Transverse colon (tissue), 4 donors: ENCODE measurements around the gene RNF144B. TPM values are rescaled to one million over a fixed set of nuclear protein-coding genes. Genes with fewer than 3 reads are reported as not detected.
"Not testable (repeated sequence)": the region's sequence is repeated elsewhere in the genome, so short reads cannot be mapped to it uniquely, and the experiment has no call there.

Source experiments
- DNase-seq: peaks from one replicate; pipeline ENCODE4 v3.0.0-alpha.2; 2019
- H3K27ac ChIP-seq, 4 donors: fragments of 200-600 bp; sonication (generic); 2 replicates each; pipeline ENCODE4 v1.5.1; 2016 to 2018; ENCODE audit warnings: inconsistent platforms in 4 of 4
- H3K27me3 ChIP-seq: fragments of 200-600 bp; sonication (generic); 2 replicates; pipeline ENCODE4 v1.5.1; 2017; ENCODE audit warnings: inconsistent platforms
- H3K36me3 ChIP-seq, 4 donors: fragments of 200-600 bp; sonication (generic); 2 replicates each; pipeline ENCODE4 v1.5.1; 2017 to 2019; ENCODE audit warnings: inconsistent platforms in 4 of 4
- H3K4me1 ChIP-seq, 4 donors: fragments of 200-600 bp; sonication (generic); 2 replicates each; pipeline ENCODE4 v1.5.1; 2017 to 2020; ENCODE audit warnings: inconsistent platforms in 4 of 4
- H3K4me3 ChIP-seq, 4 donors: fragments of 200-600 bp; sonication (generic); 1 replicate in 1 of 4; 2 replicates in 3 of 4; pipeline versions ENCODE4 v1.5.1 to v1.6.1; 2017 to 2019; ENCODE audit warnings: inconsistent platforms in 4 of 4
- H3K9me3 ChIP-seq, 2 donors: fragments of 200-600 bp; sonication (generic); 2 replicates each; pipeline ENCODE4 v1.5.1; 2017 to 2019; ENCODE audit warnings: inconsistent platforms in 2 of 2
- EP300 ChIP-seq: sonication (generic); formaldehyde crosslinking; IDR thresholded peaks from one replicate; pipeline ENCODE4 v1.6.1; 2017; ENCODE audit warnings: antibody characterized with exemption, low read depth
- POLR2A ChIP-seq: fragments of 450-650 bp; IDR thresholded peaks from one replicate; pipeline ENCODE4 v1.6.1; 2016; ENCODE audit warnings: antibody characterized with exemption, mild to moderate bottlenecking, moderate library complexity
- POLR2AphosphoS5 ChIP-seq, 3 donors: sonication (generic); formaldehyde crosslinking; IDR thresholded peaks; one replicate each; pipeline ENCODE4 v1.6.1; 2016; ENCODE audit warnings: antibody characterized with exemption in 3 of 3
- WGBS, 2 donors: methylation state at CpG; one replicate each; pipeline ENCODE4 v1.1.5; 2018; ENCODE audit warnings: low coverage in 1 of 2; 5-methylcytosine and 5-hydroxymethylcytosine counted together
- in situ Hi-C, 4 donors: fragments of 200-750 bp; cut with MboI; loops; one replicate each; pipeline versions ENCODE4 v1.15.0 to v1.15.1; 2017; ENCODE audit warnings: low sequenced_read_pairs in 3 of 4, low pct_ligation_motif_present in 1 of 4, low pct_unique_long_range_greater_than_20kb in 1 of 4
- intact Hi-C: fragments of 100-400 bp; cut with DNase I; formaldehyde crosslinking; loops from one replicate; pipeline ENCODE4 v1.15.1; 2023; ENCODE audit warnings: low total_unique reads
- total RNA-seq, 4 donors: library from RNA; depleted of rRNA; stranded (reverse); fragments of >200 nt; gene quantifications; one replicate each; pipeline ENCODE4 v1.1.0, GENCODE V29; 2016
- TF ChIP-seq, protein P1 (sequence below), 5 experiments: fragments of 200-600 bp in 3 of 5; fragments of 450-650 bp in 2 of 5; sonication (generic) in 3 of 5; IDR thresholded peaks; 1 replicate in 2 of 5; 2 replicates in 3 of 5; pipeline ENCODE4 v1.5.1; 2016 to 2017; ENCODE audit warnings: antibody characterized with exemption in 5 of 5, inconsistent platforms in 3 of 5, mild to moderate bottlenecking in 2 of 5, moderate library complexity in 1 of 5

RNF144B gene
- total RNA-seq, 4 donors from 2014 or later, result 1.4 to 4.5 (median 3.8) TPM

DNA sequence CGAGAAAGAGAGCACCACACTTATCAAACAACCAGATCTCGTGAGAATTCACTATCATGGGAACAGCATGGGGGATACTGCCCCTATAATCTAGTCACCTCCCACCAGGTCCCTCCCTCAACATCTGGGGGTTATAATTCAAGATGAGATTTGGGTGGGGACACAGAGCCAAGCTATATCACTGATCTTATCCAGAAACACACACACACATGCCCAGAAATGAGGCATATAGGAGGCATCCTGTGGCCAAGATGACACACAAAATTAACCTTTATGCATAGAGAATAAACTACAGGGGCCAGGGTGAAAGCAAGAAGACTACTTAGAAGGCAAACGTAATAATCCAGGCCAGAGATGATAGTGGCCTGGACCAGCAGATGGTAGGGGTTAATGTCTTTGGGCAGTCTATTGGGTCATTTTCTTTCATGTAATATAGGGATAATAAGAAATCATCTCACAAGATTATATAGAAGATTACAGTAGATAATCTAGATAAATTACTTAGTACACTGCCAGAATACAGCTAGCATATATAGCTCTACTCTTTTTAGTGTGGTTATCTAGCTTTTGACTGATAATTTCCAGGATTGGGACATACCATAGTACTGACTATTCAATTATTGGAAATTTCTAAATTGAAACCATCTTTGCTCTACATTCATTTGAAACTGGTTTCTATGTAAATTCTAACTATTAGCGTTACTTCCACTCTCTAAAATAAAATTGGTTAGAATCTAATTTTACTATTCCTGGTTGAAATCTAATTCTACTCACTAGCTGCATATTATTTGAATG is 20.0 kb downstream of the RNF144B start:
- Histone ChIP-seq H3K4me1 (peaks cover 0 to 4% (median 0%) of the 10 kb centered on the region in 4 donors), H3K27me3 (no peaks in the 10 kb centered on the region), H3K36me3 (no peaks in the 10 kb centered on the region), H3K27ac (no peak overlapping the region), H3K4me3 (no peak overlapping the region), H3K9me3 (no peaks in the 10 kb centered on the region)
- TF ChIP-seq POLR2A (no peak), POLR2AphosphoS5 (IDR thresholded peaks at IDR 0.05) (no peak), EP300 (no peak)
- TF ChIP-seq, protein P1, sequence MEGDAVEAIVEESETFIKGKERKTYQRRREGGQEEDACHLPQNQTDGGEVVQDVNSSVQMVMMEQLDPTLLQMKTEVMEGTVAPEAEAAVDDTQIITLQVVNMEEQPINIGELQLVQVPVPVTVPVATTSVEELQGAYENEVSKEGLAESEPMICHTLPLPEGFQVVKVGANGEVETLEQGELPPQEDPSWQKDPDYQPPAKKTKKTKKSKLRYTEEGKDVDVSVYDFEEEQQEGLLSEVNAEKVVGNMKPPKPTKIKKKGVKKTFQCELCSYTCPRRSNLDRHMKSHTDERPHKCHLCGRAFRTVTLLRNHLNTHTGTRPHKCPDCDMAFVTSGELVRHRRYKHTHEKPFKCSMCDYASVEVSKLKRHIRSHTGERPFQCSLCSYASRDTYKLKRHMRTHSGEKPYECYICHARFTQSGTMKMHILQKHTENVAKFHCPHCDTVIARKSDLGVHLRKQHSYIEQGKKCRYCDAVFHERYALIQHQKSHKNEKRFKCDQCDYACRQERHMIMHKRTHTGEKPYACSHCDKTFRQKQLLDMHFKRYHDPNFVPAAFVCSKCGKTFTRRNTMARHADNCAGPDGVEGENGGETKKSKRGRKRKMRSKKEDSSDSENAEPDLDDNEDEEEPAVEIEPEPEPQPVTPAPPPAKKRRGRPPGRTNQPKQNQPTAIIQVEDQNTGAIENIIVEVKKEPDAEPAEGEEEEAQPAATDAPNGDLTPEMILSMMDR (IDR thresholded peaks at IDR 0.05), result no peak
- DNase-seq, result no peak
- WGBS, 2 donors, result 92 to 95% methylated on average over 4 of the region's 4 CpGs
- in situ Hi-C loops, result no loop called here
- intact Hi-C loops, result no loop called here

DNA sequence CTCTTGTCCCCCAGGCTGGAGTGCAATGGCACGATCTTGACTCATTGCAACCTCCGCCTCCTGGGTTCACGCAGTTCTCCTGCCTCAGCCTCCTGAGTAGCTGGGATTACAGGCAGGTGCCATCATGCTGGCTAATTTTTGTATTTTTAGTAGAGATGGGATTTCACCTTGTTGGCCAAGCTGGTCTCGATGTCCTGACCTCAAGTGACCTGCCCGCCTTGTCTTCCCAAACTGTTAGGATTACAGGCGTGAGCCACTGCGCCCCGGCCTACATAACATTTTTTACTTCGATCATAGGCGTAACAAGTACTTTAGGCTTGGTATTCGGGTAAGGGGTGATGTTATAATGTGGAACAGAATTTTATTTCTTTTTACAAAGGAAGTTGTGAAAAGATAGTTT is 22.5 kb downstream of the RNF144B start:
- intact Hi-C loops, H3K9me3 ChIP-seq, H3K27me3 ChIP-seq, in situ Hi-C loops, H3K27ac ChIP-seq, H3K4me1 ChIP-seq, H3K4me3 ChIP-seq, H3K36me3 ChIP-seq, DNase-seq: not testable (repeated sequence)
- 94 to 100% methylated on average over 3 to 11 of the region's 11 CpGs for WGBS, 2 donors

DNA sequence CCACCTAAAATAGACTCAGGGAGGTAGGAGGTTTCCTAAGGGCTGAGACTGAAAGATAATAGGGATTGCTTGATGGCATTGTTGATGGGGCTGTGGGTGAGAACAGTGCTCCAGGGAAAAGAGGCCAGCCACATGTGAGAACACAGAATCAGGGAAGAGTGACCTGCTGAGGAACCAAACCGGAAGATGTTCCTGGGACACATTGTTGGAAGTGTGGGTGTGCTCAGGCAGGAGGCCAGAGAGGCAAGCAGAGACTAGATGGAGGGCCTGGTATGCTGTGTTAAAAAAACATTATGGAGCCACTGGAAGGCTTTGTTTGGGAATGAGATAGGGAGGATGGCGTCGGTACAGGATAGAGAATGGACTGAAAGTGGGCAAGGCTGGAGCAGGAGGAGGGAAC is 23.3 kb downstream of the RNF144B start:
- peaks cover 0 to 4% (median 0%) of the 10 kb centered on the region in 4 donors for H3K4me1 ChIP-seq
- no peaks in the 10 kb centered on the region for H3K36me3 ChIP-seq
- H3K27ac ChIP-seq, result no peak overlapping the region
- DNase-seq, result no peak
- TF ChIP-seq POLR2AphosphoS5 (IDR thresholded peaks at IDR 0.05) (no peak), EP300 (no peak), POLR2A (no peak)
- TF ChIP-seq, protein P1 (IDR thresholded peaks at IDR 0.05), result no peak
- intact Hi-C loops (no loop called here), in situ Hi-C loops (no loop called here)
- WGBS, 2 donors, result 88 to 91% methylated on average over 3 of the region's 3 CpGs
- no peak overlapping the region for H3K4me3 ChIP-seq
- H3K9me3 ChIP-seq, result no peaks in the 10 kb centered on the region
- no peaks in the 10 kb centered on the region for H3K27me3 ChIP-seq

DNA sequence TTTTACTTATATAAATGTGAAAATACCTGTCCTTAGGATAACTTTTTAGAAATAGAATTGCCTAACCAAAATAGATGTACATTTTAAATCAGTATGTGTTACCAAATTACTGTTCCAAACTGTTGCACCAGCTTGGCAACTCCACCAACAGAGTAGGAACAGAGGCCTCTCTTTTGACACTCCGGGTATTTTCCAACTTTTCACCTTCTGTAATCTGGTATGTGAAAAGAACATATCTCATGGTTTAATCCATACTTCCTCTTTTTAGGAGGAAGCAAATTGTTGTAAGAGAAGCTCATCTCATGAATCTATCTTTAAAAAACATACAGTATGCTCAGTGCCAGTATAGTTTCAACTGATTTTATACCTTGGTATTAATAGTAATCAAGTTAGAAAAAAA is 24.9 kb downstream of the RNF144B start:
- WGBS, 2 donors, result 56 to 79% methylated on average over 1 of the region's 1 CpG
- Histone ChIP-seq H3K27ac (no peak overlapping the region), H3K27me3 (no peaks in the 10 kb centered on the region), H3K4me3 (no peak overlapping the region), H3K9me3 (no peaks in the 10 kb centered on the region), H3K36me3 (no peaks in the 10 kb centered on the region), H3K4me1 (peaks cover 0 to 9% (median 0%) of the 10 kb centered on the region in 4 donors)
- DNase-seq, result no peak
- in situ Hi-C loops, result no loop called here
- intact Hi-C loops, result no loop called here
- TF ChIP-seq POLR2AphosphoS5 (IDR thresholded peaks at IDR 0.05) (no peak), EP300 (no peak), POLR2A (no peak)
- TF ChIP-seq, protein P1 (IDR thresholded peaks at IDR 0.05), result no peak

DNA sequence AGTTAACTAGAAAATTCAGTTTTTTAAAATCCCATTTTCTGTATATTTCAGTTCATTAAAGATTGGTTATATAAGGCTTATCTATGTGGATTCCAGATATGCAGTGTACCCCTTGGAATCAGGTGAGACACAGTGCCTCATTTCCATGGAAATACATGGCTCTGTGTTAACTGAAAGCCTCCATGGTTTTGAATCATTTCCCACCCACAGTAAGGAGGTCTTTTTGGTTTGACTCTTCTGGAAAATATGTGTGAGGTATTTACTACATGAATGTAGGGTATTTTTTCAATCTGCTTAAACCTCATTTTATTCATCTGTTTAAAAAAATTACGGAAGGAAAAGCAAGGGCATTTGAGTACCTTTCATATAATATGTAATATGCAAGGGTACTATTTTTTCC is 25.5 kb downstream of the RNF144B start:
- Histone ChIP-seq H3K36me3 (no peaks in the 10 kb centered on the region), H3K27me3 (no peaks in the 10 kb centered on the region), H3K27ac (no peak overlapping the region), H3K4me1 (peaks cover 0 to 9% (median 0%) of the 10 kb centered on the region in 4 donors), H3K9me3 (no peaks in the 10 kb centered on the region), H3K4me3 (no peak overlapping the region)
- in situ Hi-C loops (no loop called here), intact Hi-C loops (no loop called here)
- no peak for DNase-seq
- 68 to 87% methylated on average over 1 of the region's 1 CpG for WGBS, 2 donors
- TF ChIP-seq POLR2AphosphoS5 (IDR thresholded peaks at IDR 0.05), result no peak
- TF ChIP-seq EP300, result no peak
- TF ChIP-seq, protein P1 (IDR thresholded peaks at IDR 0.05), result no peak
- TF ChIP-seq POLR2A, result no peak
